Measurements from ENCODE around the gene GPR15.

DNA sequence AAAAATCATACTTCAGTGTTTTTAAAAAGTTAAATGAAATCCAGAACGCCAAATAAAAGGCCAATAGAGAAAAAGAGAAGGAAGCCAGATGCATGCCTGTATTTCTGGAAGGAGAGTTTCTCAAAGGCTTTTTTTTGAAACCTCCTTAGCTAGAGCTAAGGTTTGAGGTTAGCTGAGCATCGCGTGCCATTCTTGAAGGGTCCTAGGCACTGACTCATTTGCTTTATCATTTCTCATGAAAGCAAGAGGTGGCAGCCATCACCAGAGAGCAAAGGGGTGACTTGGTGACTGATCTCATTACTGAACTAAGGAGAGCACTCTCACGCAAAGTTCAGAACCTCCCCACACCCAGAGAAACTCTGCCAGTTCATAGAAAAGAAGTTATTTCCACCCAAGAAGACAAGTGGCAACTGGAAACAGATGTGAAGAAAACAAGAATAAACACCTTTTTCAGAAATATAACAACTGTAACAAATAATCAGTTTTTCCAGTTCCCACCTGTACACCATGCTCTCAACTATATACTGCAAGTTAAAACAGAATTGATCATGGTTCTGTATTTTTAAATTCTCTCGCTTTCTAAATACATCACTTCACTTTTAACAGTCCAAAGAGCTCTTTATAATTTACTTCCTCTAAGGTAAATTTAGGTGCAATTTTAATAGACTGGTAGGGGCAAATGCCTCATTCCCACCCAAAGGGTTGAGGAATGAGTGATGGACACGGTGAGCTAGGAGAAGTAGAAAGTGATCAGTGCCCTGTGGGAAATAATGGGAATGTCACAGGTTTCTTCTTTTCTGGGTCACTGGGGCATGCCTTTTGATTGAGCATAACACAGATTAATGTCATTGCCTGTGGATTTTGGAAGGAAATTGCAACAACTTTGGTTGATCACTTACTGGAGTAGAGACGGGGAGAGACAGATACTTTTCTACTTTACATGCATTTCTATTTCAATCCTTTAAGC lies 24.7 kb downstream of the GPR15 start:
- no peak for TF ChIP-seq CTCF (IDR thresholded peaks at IDR 0.05)
- no peak for TF ChIP-seq POLR2A (IDR thresholded peaks at IDR 0.05)
